Measurements from ENCODE around the gene PSORS1C2.

Gene PSORS1C2

DNA sequence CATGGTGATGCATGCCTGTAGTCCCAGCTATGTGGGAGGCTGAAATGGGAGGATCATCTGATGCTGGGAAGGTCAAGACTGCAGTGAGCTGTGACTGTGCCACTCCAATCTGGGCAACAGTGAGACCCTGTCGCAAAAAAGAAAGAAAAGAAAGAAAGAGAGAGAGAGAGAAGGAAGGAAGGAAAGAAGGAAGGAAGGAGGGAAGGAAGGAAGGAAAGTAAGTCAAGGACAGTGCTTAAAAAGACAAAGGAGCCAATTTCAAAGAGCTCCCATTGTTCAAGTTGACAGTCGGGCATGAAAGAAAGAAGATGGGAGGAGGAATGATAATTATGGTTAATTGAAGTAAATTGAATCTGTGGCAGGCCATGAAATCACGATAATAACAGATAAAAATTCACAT lies 42.7 kb downstream of the PSORS1C2 start:
- Histone ChIP-seq H3K4me1 (ENCODE audit: insufficient read depth, insufficient read length) (no peaks in the 10 kb centered on the region), H3K27me3 (ENCODE audit: insufficient read depth, insufficient read length) (no peaks in the 10 kb centered on the region), H3K36me3 (ENCODE audit: insufficient read depth, insufficient read length, low read length) (no peaks in the 10 kb centered on the region), H3K9ac (ENCODE audit: insufficient read length, low read depth) (no peak overlapping the region), H3K9me3 (ENCODE audit: insufficient read depth, low read length) (no peaks in the 10 kb centered on the region), H3K4me3 (ENCODE audit: insufficient read length, low read depth) (no peak overlapping the region)
- TF ChIP-seq ZNF274 (IDR thresholded peaks at IDR 0.05; ENCODE audit: low read depth, low read length) (no peak), YY1 (IDR thresholded peaks at IDR 0.05; ENCODE audit: insufficient read depth, insufficient read length) (no peak), SUZ12 (IDR thresholded peaks at IDR 0.05; ENCODE audit: extremely low read depth, insufficient read depth, insufficient read length) (no peak)
- no peak for DNase-seq (ENCODE audit: low read depth, low spot score)

DNA sequence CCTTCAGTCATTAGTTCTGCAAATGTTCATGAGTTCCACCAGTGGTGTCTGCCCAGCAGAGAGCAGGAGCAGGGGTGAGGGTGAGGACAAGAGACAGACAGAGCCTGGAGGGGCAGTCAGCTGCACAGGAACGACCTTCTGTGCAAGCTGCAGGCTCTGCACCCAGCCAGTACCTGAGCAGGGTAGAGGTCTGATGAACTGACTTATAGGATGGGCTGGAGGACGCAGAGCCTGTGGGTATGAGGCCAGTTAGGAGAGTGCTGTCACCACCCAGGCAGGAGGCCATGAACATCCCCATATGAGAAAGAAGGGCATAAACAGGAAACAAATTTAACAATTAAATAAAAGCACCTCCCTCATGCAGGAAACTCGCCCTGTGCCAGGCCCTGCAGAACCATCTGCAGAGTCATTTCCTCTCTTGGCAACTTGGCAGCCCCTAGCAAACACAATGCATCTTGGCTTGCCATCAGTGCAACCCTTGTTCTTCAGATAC lies 44.4 kb downstream of the PSORS1C2 start:
- H3K9me3 ChIP-seq (ENCODE audit: insufficient read depth, low read length) = no peaks in the 10 kb centered on the region
- DNase-seq (ENCODE audit: low read depth, low spot score) = no peak
- H3K4me1 ChIP-seq (ENCODE audit: insufficient read depth, insufficient read length) = no peaks in the 10 kb centered on the region
- H3K9ac ChIP-seq (ENCODE audit: insufficient read length, low read depth) = no peak overlapping the region
- H3K36me3 ChIP-seq (ENCODE audit: insufficient read depth, insufficient read length, low read length) = no peaks in the 10 kb centered on the region
- H3K27me3 ChIP-seq (ENCODE audit: insufficient read depth, insufficient read length) = no peaks in the 10 kb centered on the region
- H3K4me3 ChIP-seq (ENCODE audit: insufficient read length, low read depth) = no peak overlapping the region
- TF ChIP-seq SUZ12 (IDR thresholded peaks at IDR 0.05; ENCODE audit: extremely low read depth, insufficient read depth, insufficient read length) = no peak
- TF ChIP-seq ZNF274 (IDR thresholded peaks at IDR 0.05; ENCODE audit: low read depth, low read length) = no peak
- TF ChIP-seq YY1 (IDR thresholded peaks at IDR 0.05; ENCODE audit: insufficient read depth, insufficient read length) = no peak

DNA sequence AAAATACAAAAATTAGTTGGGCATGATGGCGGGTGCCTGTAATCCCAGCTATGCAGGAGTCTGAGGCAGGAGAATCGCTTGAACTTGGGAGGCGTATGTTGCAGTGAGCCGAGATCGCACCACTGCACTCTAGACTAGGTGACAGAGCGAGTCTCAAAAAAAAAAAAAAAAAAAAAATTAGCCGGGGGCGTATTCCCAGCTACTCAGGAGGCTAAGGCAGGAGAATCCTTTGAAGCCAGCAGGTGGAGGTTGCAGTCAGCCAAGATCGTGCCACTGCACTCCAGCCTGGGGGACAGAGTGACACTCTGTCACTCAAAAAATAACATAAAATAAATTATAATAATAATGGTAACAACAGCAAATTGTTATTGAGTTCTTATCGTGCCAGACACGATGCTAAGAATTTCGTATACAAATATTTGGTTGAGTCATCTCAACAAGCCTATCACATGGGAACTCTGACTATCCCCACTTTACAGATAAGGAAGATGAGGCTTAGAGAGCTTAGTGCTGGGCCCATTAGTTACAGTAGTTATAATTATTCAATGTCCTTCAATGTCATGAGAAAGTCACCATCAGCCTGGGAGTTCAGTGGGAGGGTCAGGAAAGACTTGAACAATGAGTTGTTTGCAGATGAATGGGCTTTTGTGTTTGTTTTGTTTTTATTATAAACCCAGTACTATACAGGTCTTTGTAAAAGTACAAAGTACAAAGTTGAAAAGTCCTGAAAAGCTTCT lies 45.9 kb downstream of the PSORS1C2 start:
- Histone ChIP-seq H3K9ac (ENCODE audit: insufficient read length, low read depth) (no peak overlapping the region), H3K27me3 (ENCODE audit: insufficient read depth, insufficient read length) (no peaks in the 10 kb centered on the region)
- no peak for DNase-seq (ENCODE audit: low read depth, low spot score)

DNA sequence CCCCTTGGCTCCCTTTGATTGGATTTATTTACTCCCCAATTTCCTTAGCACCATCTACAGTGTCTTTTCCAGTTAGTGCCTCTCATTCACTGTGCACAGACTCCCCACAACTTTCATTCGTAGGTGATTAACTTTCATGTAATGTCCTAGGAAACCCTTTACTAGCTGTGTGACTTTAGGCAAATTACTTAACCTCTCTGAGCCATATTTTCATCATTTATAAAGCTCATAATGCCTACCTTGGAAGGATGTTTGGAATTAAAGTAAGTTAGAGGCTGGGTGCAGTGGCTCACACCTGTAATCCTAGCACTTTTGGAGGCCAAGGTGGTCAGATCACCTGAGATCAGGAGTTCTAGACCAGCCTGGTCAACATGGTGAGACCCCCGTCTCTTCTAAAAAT lies 46.6 kb downstream of the PSORS1C2 start:
- DNase-seq (ENCODE audit: low read depth, low spot score) = no peak
- Histone ChIP-seq H3K9ac (ENCODE audit: insufficient read length, low read depth) (no peak overlapping the region), H3K9me3 (ENCODE audit: insufficient read depth, low read length) (no peaks in the 10 kb centered on the region), H3K27me3 (ENCODE audit: insufficient read depth, insufficient read length) (no peaks in the 10 kb centered on the region), H3K4me3 (ENCODE audit: insufficient read length, low read depth) (no peak overlapping the region), H3K36me3 (ENCODE audit: insufficient read depth, insufficient read length, low read length) (no peaks in the 10 kb centered on the region), H3K4me1 (ENCODE audit: insufficient read depth, insufficient read length) (no peaks in the 10 kb centered on the region)
- TF ChIP-seq SUZ12 (IDR thresholded peaks at IDR 0.05; ENCODE audit: extremely low read depth, insufficient read depth, insufficient read length) = no peak
- no peak for TF ChIP-seq YY1 (IDR thresholded peaks at IDR 0.05; ENCODE audit: insufficient read depth, insufficient read length)
- no peak for TF ChIP-seq ZNF274 (IDR thresholded peaks at IDR 0.05; ENCODE audit: low read depth, low read length)

More for the DNA sequence above, 45.9 kb downstream of the PSORS1C2 start:
- Histone ChIP-seq H3K9me3 (ENCODE audit: insufficient read depth, low read length) (no peaks in the 10 kb centered on the region), H3K4me3 (ENCODE audit: insufficient read length, low read depth) (no peak overlapping the region), H3K4me1 (ENCODE audit: insufficient read depth, insufficient read length) (no peaks in the 10 kb centered on the region), H3K36me3 (ENCODE audit: insufficient read depth, insufficient read length, low read length) (no peaks in the 10 kb centered on the region)
- TF ChIP-seq ZNF274 (IDR thresholded peaks at IDR 0.05; ENCODE audit: low read depth, low read length) (no peak), YY1 (IDR thresholded peaks at IDR 0.05; ENCODE audit: insufficient read depth, insufficient read length) (no peak)

DNA sequence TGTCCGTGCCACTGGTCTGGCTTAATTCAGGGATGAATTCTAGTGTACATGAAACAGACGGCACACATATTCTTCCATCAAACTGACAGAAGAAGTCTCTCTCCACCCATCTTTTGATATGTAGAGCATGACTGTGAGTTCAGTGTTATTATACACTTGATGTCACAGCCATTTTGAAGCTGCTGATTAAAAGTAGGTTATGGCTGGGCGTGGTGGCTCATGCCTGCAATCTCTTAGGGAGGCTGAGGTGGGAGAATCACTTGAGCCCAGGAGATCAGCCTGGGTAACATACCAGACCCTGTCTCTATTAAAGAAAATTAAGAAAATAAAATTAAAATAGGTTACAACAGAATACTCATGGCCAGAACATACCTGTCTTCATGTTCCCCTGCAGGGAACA lies 47.2 kb downstream of the PSORS1C2 start:
- no peak overlapping the region for H3K9ac ChIP-seq (ENCODE audit: insufficient read length, low read depth)
- no peaks in the 10 kb centered on the region for H3K9me3 ChIP-seq (ENCODE audit: insufficient read depth, low read length)
- no peak for TF ChIP-seq YY1 (IDR thresholded peaks at IDR 0.05; ENCODE audit: insufficient read depth, insufficient read length)
- no peak for TF ChIP-seq SUZ12 (IDR thresholded peaks at IDR 0.05; ENCODE audit: extremely low read depth, insufficient read depth, insufficient read length)
- TF ChIP-seq ZNF274 (IDR thresholded peaks at IDR 0.05; ENCODE audit: low read depth, low read length) = no peak
- H3K36me3 ChIP-seq (ENCODE audit: insufficient read depth, insufficient read length, low read length) = no peaks in the 10 kb centered on the region
- no peak overlapping the region for H3K4me3 ChIP-seq (ENCODE audit: insufficient read length, low read depth)
- no peaks in the 10 kb centered on the region for H3K27me3 ChIP-seq (ENCODE audit: insufficient read depth, insufficient read length)
- DNase-seq (ENCODE audit: low read depth, low spot score) = no peak
- H3K4me1 ChIP-seq (ENCODE audit: insufficient read depth, insufficient read length) = no peaks in the 10 kb centered on the region

DNA sequence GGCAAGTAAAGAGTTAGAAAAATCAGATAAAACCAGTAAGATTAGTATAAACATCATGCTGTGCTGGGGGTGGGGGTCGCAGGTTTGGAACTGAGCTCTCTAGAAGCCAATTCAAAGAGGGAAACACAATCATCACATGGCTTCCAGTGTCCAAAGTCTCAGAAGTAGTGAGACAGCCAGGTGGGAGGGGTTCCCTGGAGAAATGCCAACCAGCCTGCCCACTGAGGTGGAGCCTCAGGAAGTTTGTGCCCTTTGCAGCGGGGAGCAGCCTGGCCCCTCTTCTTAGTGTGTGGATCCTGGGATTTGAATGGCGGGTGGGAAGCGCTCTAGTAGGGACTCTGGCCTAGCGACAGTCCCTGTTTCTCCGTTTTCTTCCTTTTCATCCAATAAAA lies 47.9 kb downstream of the PSORS1C2 start:
- H3K4me3 ChIP-seq (ENCODE audit: insufficient read length, low read depth) = no peak overlapping the region
- no peak overlapping the region for H3K9ac ChIP-seq (ENCODE audit: insufficient read length, low read depth)
- DNase-seq (ENCODE audit: low read depth, low spot score) = no peak
- no peaks in the 10 kb centered on the region for H3K9me3 ChIP-seq (ENCODE audit: insufficient read depth, low read length)
- TF ChIP-seq SUZ12 (IDR thresholded peaks at IDR 0.05; ENCODE audit: extremely low read depth, insufficient read depth, insufficient read length) = no peak
- no peak for TF ChIP-seq YY1 (IDR thresholded peaks at IDR 0.05; ENCODE audit: insufficient read depth, insufficient read length)
- no peak for TF ChIP-seq ZNF274 (IDR thresholded peaks at IDR 0.05; ENCODE audit: low read depth, low read length)
- no peaks in the 10 kb centered on the region for H3K27me3 ChIP-seq (ENCODE audit: insufficient read depth, insufficient read length)
- no peaks in the 10 kb centered on the region for H3K4me1 ChIP-seq (ENCODE audit: insufficient read depth, insufficient read length)
- no peaks in the 10 kb centered on the region for H3K36me3 ChIP-seq (ENCODE audit: insufficient read depth, insufficient read length, low read length)

DNA sequence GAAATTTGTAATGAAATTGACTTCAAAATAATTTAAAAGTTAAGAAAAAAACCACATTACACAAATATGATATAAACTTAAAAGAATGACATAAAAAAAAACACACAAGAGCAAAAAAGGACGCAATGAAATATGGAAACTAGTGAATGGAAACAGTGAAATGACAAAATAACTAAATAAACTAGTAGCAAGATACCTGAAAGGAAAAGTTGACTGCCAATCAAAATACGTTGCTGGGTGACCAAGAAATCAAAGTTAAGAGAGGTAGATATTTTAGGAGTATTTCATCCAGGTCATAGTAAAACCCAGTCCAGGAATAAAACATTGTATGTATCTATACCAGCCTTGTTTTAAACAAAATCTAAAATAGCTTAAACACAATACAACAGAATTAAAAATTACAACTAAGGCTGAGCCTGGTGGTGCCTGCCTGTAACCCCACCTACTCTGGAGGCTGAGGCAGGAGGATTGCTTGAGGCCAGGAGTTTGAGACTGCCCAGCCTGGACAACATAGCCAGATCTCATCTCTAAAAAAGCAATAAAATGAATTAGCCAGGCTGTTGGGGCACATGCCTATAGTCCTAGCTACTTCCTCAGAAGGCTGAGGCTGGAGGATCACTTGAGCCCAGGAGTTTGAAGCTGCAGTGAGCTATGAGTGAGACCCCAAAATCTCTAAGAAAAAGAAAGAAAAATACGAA lies 48.4 kb downstream of the PSORS1C2 start:
- no peaks in the 10 kb centered on the region for H3K36me3 ChIP-seq (ENCODE audit: insufficient read depth, insufficient read length, low read length)
- H3K27me3 ChIP-seq (ENCODE audit: insufficient read depth, insufficient read length) = no peaks in the 10 kb centered on the region
- TF ChIP-seq ZNF274 (IDR thresholded peaks at IDR 0.05; ENCODE audit: low read depth, low read length) (no peak), YY1 (IDR thresholded peaks at IDR 0.05; ENCODE audit: insufficient read depth, insufficient read length) (no peak), SUZ12 (IDR thresholded peaks at IDR 0.05; ENCODE audit: extremely low read depth, insufficient read depth, insufficient read length) (no peak)
- no peak for DNase-seq (ENCODE audit: low read depth, low spot score)
- no peaks in the 10 kb centered on the region for H3K4me1 ChIP-seq (ENCODE audit: insufficient read depth, insufficient read length)
- no peak overlapping the region for H3K9ac ChIP-seq (ENCODE audit: insufficient read length, low read depth)
- no peaks in the 10 kb centered on the region for H3K9me3 ChIP-seq (ENCODE audit: insufficient read depth, low read length)
- no peak overlapping the region for H3K4me3 ChIP-seq (ENCODE audit: insufficient read length, low read depth)
